Urinary bladder (tissue), 4 donors: ENCODE results near the gene CPT1C. TPM values are rescaled to one million over a fixed set of nuclear protein-coding genes. Genes with fewer than 3 reads are reported as not detected.

ENCODE experiments used
- DNase-seq: peaks from one replicate; pipeline ENCODE4 v3.0.0-alpha.2; 2015; ENCODE audit errors: extremely low spot score
- H3K27ac ChIP-seq: one replicate; pipeline ENCODE4 v1.5.1; 2013; ENCODE audit warnings: low read depth, mild to moderate bottlenecking, moderate library complexity
- H3K36me3 ChIP-seq: one replicate; pipeline ENCODE4 v1.6.1; 2013; ENCODE audit warnings: mild to moderate bottlenecking, moderate library complexity; ENCODE audit not compliant: insufficient read depth
- H3K4me1 ChIP-seq: one replicate; pipeline ENCODE4 v1.6.1; 2013; ENCODE audit warnings: mild to moderate bottlenecking, moderate library complexity; ENCODE audit not compliant: insufficient read depth
- H3K4me3 ChIP-seq: one replicate; pipeline ENCODE4 v1.5.1; 2013; ENCODE audit warnings: low read depth, low read length
- WGBS: extraction: QIAGEN DNeasy Blood & Tissue Kit; methylation state at CpG from one replicate; pipeline ENCODE4 v1.1.7; 2013; 5-methylcytosine and 5-hydroxymethylcytosine counted together
- polyA plus RNA-seq: library from polyadenylated mRNA; stranded (reverse); fragments of 200-250 nt; gene quantifications from one replicate; pipeline ENCODE4 v1.2.3, GENCODE V29; 2013
- total RNA-seq: library from RNA; depleted of rRNA; stranded (reverse); fragments of >200 nt; gene quantifications from one replicate; pipeline ENCODE4 v1.2.3, GENCODE V29; 2014
- donor health status: healthy with polysubstance abuse.
- donor health status: healthy.

CPT1C gene
- total and polyA plus RNA-seq, 2 donors = 7.3 to 11.8 TPM

GRCh38 chr19:49691243-49692146, 579 bp downstream of the CPT1C start:
- Histone ChIP-seq H3K27ac (no peak overlapping the region), H3K4me1 (no peaks in the 10 kb centered on the region), H3K4me3 (peak overlapping the region; percentile 14), H3K36me3 (no peaks in the 10 kb centered on the region)
- peak; percentile 66 for DNase-seq
- WGBS = 7% methylated on average over 39 of the region's 39 CpGs

- DNase-seq = no peak
- Histone ChIP-seq H3K36me3 (no peaks in the 10 kb centered on the region), H3K4me1 (no peaks in the 10 kb centered on the region), H3K27ac (no peak overlapping the region), H3K4me3 (no peak overlapping the region)
- 72% methylated on average over 16 of the region's 16 CpGs for WGBS
Observed at GRCh38 chr19:49692147-49692506, 1.2 kb downstream of the CPT1C start.

GRCh38 chr19:49696115-49696514, 5.2 kb downstream of the CPT1C start:
- no peak for DNase-seq
- Histone ChIP-seq H3K27ac (no peak overlapping the region), H3K4me1 (no peaks in the 10 kb centered on the region), H3K36me3 (no peaks in the 10 kb centered on the region), H3K4me3 (no peak overlapping the region)
- 77% methylated on average over 6 of the region's 6 CpGs for WGBS

GRCh38 chr19:49696865-49697264, 5.9 kb downstream of the CPT1C start:
- Histone ChIP-seq H3K4me1 (no peaks in the 10 kb centered on the region), H3K4me3 (no peak overlapping the region), H3K36me3 (no peaks in the 10 kb centered on the region), H3K27ac (no peak overlapping the region)
- 94% methylated on average over 7 of the region's 7 CpGs for WGBS
- no peak for DNase-seq

GRCh38 chr19:49699364-49699763, 8.4 kb downstream of the CPT1C start:
- DNase-seq = no peak
- Histone ChIP-seq H3K4me1 (no peaks in the 10 kb centered on the region), H3K4me3 (no peak overlapping the region), H3K36me3 (no peaks in the 10 kb centered on the region), H3K27ac (no peak overlapping the region)
- WGBS = 91% methylated on average over 5 of the region's 5 CpGs

- Histone ChIP-seq H3K4me3 (no peak overlapping the region), H3K4me1 (no peaks in the 10 kb centered on the region), H3K27ac (no peak overlapping the region), H3K36me3 (no peaks in the 10 kb centered on the region)
- DNase-seq = no peak
- 68% methylated on average over 11 of the region's 11 CpGs for WGBS
Observed at GRCh38 chr19:49700563-49700962, 9.6 kb downstream of the CPT1C start.

GRCh38 chr19:49701271-49701786, 10.4 kb downstream of the CPT1C start:
- no peaks in the 10 kb centered on the region for H3K36me3 ChIP-seq
- H3K4me1 ChIP-seq = no peaks in the 10 kb centered on the region
- WGBS = 57% methylated on average over 40 of the region's 40 CpGs
- no peak overlapping the region for H3K27ac ChIP-seq
- DNase-seq = no peak
- H3K4me3 ChIP-seq = no peak overlapping the region

GRCh38 chr19:49704888-49705642, 14.1 kb downstream of the CPT1C start:
- H3K4me1 ChIP-seq = no peaks in the 10 kb centered on the region
- 92% methylated on average over 22 of the region's 22 CpGs for WGBS
- no peaks in the 10 kb centered on the region for H3K36me3 ChIP-seq
- H3K27ac ChIP-seq = no peak overlapping the region
- DNase-seq = no peak
- no peak overlapping the region for H3K4me3 ChIP-seq

- no peak overlapping the region for H3K4me3 ChIP-seq
- no peak for DNase-seq
- H3K4me1 ChIP-seq = no peaks in the 10 kb centered on the region
- H3K36me3 ChIP-seq = no peaks in the 10 kb centered on the region
- H3K27ac ChIP-seq = no peak overlapping the region
- WGBS = 91% methylated on average over 16 of the region's 16 CpGs
Observed at GRCh38 chr19:49705919-49706318, 15.0 kb downstream of the CPT1C start.

GRCh38 chr19:49710372-49710951, 19.5 kb downstream of the CPT1C start:
- no peaks in the 10 kb centered on the region for H3K4me1 ChIP-seq
- DNase-seq = no peak
- WGBS = 89% methylated on average over 20 of the region's 20 CpGs
- H3K36me3 ChIP-seq = no peaks in the 10 kb centered on the region
- no peak overlapping the region for H3K27ac ChIP-seq
- H3K4me3 ChIP-seq = no peak overlapping the region

- Histone ChIP-seq H3K4me1 (no peaks in the 10 kb centered on the region), H3K27ac (no peak overlapping the region), H3K4me3 (no peak overlapping the region), H3K36me3 (no peaks in the 10 kb centered on the region)
- WGBS = 60% methylated on average over 20 of the region's 20 CpGs
- DNase-seq = no peak
Observed at GRCh38 chr19:49712397-49712859, 21.5 kb downstream of the CPT1C start.

GRCh38 chr19:49713236-49713845, 22.4 kb downstream of the CPT1C start:
- H3K36me3 ChIP-seq = no peaks in the 10 kb centered on the region
- no peaks in the 10 kb centered on the region for H3K4me1 ChIP-seq
- H3K27ac ChIP-seq = no peak overlapping the region
- no peak for DNase-seq
- WGBS = 67% methylated on average over 8 of the region's 8 CpGs
- no peak overlapping the region for H3K4me3 ChIP-seq

GRCh38 chr19:49716154-49716553, 25.2 kb downstream of the CPT1C start:
- no peaks in the 10 kb centered on the region for H3K36me3 ChIP-seq
- WGBS = 72% methylated on average over 3 of the region's 3 CpGs
- no peaks in the 10 kb centered on the region for H3K4me1 ChIP-seq
- H3K4me3 ChIP-seq = no peak overlapping the region
- no peak overlapping the region for H3K27ac ChIP-seq
- DNase-seq = no peak
